Activated CD8-positive, alpha-beta memory T cell treated with anti-CD3 and anti-CD28 coated beads, Interleukin-2, amount 10 ng/mL, durations not matched to agents 7 days and 5 days (primary cell): ENCODE data around the gene AKR1E2. TPM values are rescaled to one million over a fixed set of nuclear protein-coding genes. Genes with fewer than 3 reads are reported as not detected.

ENCODE experiments used
- ATAC-seq: fragments of 150-1000 bp; cut with Tn5 transposase; one replicate; pipeline ENCODE4 v1.10.0; 2021; ENCODE audit warnings: moderate library complexity
- CTCF ChIA-PET: fragments of 350-600 bp; sonication (Branson Sonifier 250); formaldehyde crosslinking; loops from one replicate; lab custom pipeline; 2021; ENCODE audit warnings: antibody characterized with exemption; lab: Charles Lee
- DNase-seq: peaks from one replicate; pipeline ENCODE4 v3.0.0-alpha.2; 2020
- H3K27ac Mint-ChIP-seq: one replicate; pipeline ENCODE4 v1.8.0; 2021; ENCODE audit warnings: mild to moderate bottlenecking, mixed read lengths
- H3K27me3 Mint-ChIP-seq: one replicate; pipeline ENCODE4 v1.8.0; 2021; ENCODE audit warnings: mixed read lengths
- H3K36me3 Mint-ChIP-seq: one replicate; pipeline ENCODE4 v1.8.0; 2021; ENCODE audit warnings: mild to moderate bottlenecking, mixed read lengths
- H3K4me1 Mint-ChIP-seq: one replicate; pipeline ENCODE4 v1.8.0; 2021; ENCODE audit warnings: mixed read lengths
- H3K4me3 Mint-ChIP-seq: one replicate; pipeline ENCODE4 v1.8.0; 2021; ENCODE audit warnings: mild to moderate bottlenecking, moderate library complexity, mixed read lengths
- H3K9me3 Mint-ChIP-seq: one replicate; pipeline ENCODE4 v1.8.0; 2022; ENCODE audit warnings: low read depth, mixed read lengths
- total RNA-seq, 2 experiments: library from RNA; stranded (reverse); gene quantifications; one replicate each; pipeline ENCODE4 v1.2.3, GENCODE V29; 2021

Gene AKR1E2
- total RNA-seq, 2 experiments from 2014 or later: 2.5 to 3.1 TPM

GRCh38 chr10:4819707-4820106 is 6.3 kb upstream of the AKR1E2 start:
- no peaks in the 10 kb centered on the region for H3K9me3 Mint-ChIP-seq
- H3K4me3 Mint-ChIP-seq: no peak overlapping the region
- H3K27ac Mint-ChIP-seq: no peak overlapping the region
- ATAC-seq (no peak), DNase-seq (no peak)
- H3K27me3 Mint-ChIP-seq: peaks cover 49% of the 10 kb centered on the region
- H3K36me3 Mint-ChIP-seq: no peaks in the 10 kb centered on the region
- CTCF ChIA-PET: interaction anchor here (1.3 to 1.9 kb wide), 2 partner anchors 10 to 30 kb away, joined by 4 to 5 read pairs; no protein-coding TSS in a partner anchor
- H3K4me1 Mint-ChIP-seq: no peaks in the 10 kb centered on the region

GRCh38 chr10:4820804-4821401 is 5.1 kb upstream of the AKR1E2 start:
- Mint-ChIP-seq H3K36me3 (no peaks in the 10 kb centered on the region), H3K4me3 (no peak overlapping the region), H3K27ac (no peak overlapping the region), H3K4me1 (no peaks in the 10 kb centered on the region), H3K9me3 (no peaks in the 10 kb centered on the region), H3K27me3 (peaks cover 57% of the 10 kb centered on the region)
- CTCF ChIA-PET: interaction anchor here (1.9 kb wide), 1 partner anchor 9 kb away, joined by 4 read pairs; no protein-coding TSS in a partner anchor
- DNase-seq (no peak), ATAC-seq (no peak)

DNA sequence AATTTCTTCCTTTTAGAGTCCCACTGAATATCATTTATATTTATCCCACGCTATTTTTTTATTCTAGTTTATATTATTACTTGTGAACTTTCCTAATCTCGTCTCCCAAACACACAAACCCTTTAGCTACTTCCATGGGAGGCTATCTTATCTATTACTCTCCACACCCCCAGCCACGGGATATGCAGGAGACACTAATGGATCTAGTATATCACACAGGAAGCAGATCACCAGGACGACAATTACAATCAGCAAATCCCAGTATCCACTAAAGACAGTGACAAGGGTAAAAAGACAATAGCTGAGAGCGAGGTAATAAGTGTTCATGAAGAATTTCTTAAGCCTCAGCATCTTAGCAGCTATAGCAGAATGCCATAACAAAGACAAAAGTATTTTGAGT is 3.8 kb upstream of the AKR1E2 start:
- H3K27me3 Mint-ChIP-seq: peaks cover 64% of the 10 kb centered on the region
- no peaks in the 10 kb centered on the region for H3K36me3 Mint-ChIP-seq
- DNase-seq: no peak
- no peak overlapping the region for H3K4me3 Mint-ChIP-seq
- ATAC-seq: no peak
- H3K9me3 Mint-ChIP-seq: no peaks in the 10 kb centered on the region
- CTCF ChIA-PET: interaction anchor here (1.3 kb wide), 1 partner anchor 9 kb away, joined by 3 read pairs; no protein-coding TSS in a partner anchor
- no peak overlapping the region for H3K27ac Mint-ChIP-seq
- H3K4me1 Mint-ChIP-seq: peaks cover 5% of the 10 kb centered on the region

DNA sequence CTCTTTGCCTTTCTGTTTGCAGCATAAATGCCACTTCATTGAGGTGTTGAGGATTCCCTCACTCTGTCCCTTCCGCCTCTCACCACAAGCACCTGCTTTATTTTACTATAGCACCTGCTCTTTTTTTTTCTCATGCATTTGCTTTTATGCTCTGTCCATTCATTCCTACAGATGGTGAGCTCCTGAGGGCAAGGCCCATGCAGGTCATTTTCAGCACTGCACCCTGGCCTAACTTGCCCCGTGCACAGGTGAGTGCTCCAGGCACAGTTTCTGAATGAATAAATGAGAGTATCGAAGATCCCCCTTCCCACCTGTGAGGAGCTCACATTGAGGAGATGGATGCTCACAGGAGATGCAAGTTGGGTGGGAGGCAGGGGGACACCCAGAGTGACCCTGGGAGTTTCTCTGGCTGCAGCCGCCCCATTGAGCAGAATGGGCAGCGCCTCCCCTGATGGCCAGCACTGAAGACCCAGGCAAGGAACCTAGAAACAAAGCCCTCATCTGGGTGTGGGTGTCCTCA is 1.2 kb upstream of the AKR1E2 start:
- Mint-ChIP-seq H3K27ac (no peak overlapping the region), H3K4me3 (no peak overlapping the region), H3K4me1 (peaks cover 5% of the 10 kb centered on the region), H3K27me3 (peaks cover 75% of the 10 kb centered on the region), H3K36me3 (no peaks in the 10 kb centered on the region), H3K9me3 (no peaks in the 10 kb centered on the region)
- ATAC-seq (no peak), DNase-seq (no peak)
- CTCF ChIA-PET: interaction anchor here (1.4 kb wide), 1 partner anchor 10 kb away, joined by 6 read pairs; no protein-coding TSS in a partner anchor

GRCh38 chr10:4825456-4825867 is 545 bp upstream of the AKR1E2 start:
- peaks cover 77% of the 10 kb centered on the region for H3K27me3 Mint-ChIP-seq
- H3K9me3 Mint-ChIP-seq: no peaks in the 10 kb centered on the region
- no peak overlapping the region for H3K27ac Mint-ChIP-seq
- H3K4me3 Mint-ChIP-seq: peak overlapping the region; percentile 41
- CTCF ChIA-PET: interaction anchor here (1.4 to 2.3 kb wide), 3 partner anchors 10 to 24 kb away, joined by 6 to 13 read pairs (median 11); no protein-coding TSS in a partner anchor
- no peaks in the 10 kb centered on the region for H3K36me3 Mint-ChIP-seq
- H3K4me1 Mint-ChIP-seq: peaks cover 5% of the 10 kb centered on the region
- ATAC-seq (no peak), DNase-seq (no peak)

GRCh38 chr10:4826792-4827324 is 851 bp downstream of the AKR1E2 start:
- DNase-seq: no peak
- no peak overlapping the region for H3K27ac Mint-ChIP-seq
- H3K9me3 Mint-ChIP-seq: no peaks in the 10 kb centered on the region
- peak overlapping the region; percentile 56 for H3K4me3 Mint-ChIP-seq
- ATAC-seq: no peak
- no peaks in the 10 kb centered on the region for H3K36me3 Mint-ChIP-seq
- peaks cover 5% of the 10 kb centered on the region for H3K4me1 Mint-ChIP-seq
- CTCF ChIA-PET: interaction anchor here (0.7 to 2.3 kb wide), 5 partner anchors 10 to 778 kb away, joined by 3 to 13 read pairs (median 6); no protein-coding TSS in a partner anchor
- H3K27me3 Mint-ChIP-seq: peaks cover 68% of the 10 kb centered on the region

DNA sequence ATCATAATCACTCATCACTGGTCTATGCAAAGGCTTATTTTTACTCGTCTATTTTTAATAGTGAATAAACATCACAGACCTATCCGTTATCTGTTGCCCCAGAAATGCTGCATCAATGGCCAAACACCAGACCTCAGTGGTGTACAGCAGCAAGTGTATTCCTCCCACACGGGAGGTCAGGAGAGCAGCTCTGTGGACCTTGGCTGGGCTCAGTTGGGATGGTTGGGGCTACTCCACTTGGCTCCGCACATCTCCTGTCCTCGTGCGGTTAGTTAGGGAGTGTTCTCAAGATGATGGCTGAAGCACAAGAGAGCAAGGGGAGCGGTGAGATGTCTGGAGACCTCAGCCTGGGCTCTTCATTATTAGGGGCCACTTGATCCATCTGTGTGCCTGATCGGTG is 2.0 kb downstream of the AKR1E2 start:
- ATAC-seq (no peak), DNase-seq (no peak)
- H3K4me1 Mint-ChIP-seq: peaks cover 5% of the 10 kb centered on the region
- H3K27ac Mint-ChIP-seq: no peak overlapping the region
- no peaks in the 10 kb centered on the region for H3K9me3 Mint-ChIP-seq
- H3K36me3 Mint-ChIP-seq: no peaks in the 10 kb centered on the region
- H3K4me3 Mint-ChIP-seq: no peak overlapping the region
- H3K27me3 Mint-ChIP-seq: peaks cover 61% of the 10 kb centered on the region
- CTCF ChIA-PET: interaction anchor here (1.3 kb wide), 1 partner anchor 20 kb away, joined by 3 read pairs; no protein-coding TSS in a partner anchor

- no peaks in the 10 kb centered on the region for H3K36me3 Mint-ChIP-seq
- H3K27ac Mint-ChIP-seq: no peak overlapping the region
- H3K4me1 Mint-ChIP-seq: peaks cover 11% of the 10 kb centered on the region
- DNase-seq (no peak), ATAC-seq (no peak)
- CTCF ChIA-PET: interaction anchor here (1.1 to 2.0 kb wide), 3 partner anchors 11 to 793 kb away, joined by 3 to 8 read pairs (median 4); no protein-coding TSS in a partner anchor
- H3K4me3 Mint-ChIP-seq: no peak overlapping the region
- H3K27me3 Mint-ChIP-seq: peaks cover 47% of the 10 kb centered on the region
- H3K9me3 Mint-ChIP-seq: no peaks in the 10 kb centered on the region
Observed at GRCh38 chr10:4830551-4830950, 4.5 kb downstream of the AKR1E2 start.

DNA sequence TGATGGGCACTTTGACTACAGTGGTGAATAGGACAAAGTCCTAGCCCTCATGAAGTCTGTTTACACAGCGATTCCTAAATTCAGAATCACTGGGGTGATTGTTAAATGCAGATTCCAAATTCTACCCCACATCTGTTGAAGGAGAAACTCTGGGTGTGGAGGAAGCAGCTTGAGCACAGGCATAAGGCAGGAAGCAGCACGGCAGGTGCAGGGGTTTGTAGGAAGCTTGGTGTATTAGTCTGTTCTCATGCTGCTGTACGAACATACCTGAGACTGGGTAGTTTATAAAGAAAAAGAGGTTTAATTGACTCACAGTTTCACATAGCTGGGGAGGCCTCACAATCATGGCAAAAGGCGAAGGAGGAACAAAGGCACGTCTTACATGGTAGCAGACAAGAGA is 5.1 kb downstream of the AKR1E2 start:
- H3K4me3 Mint-ChIP-seq: no peak overlapping the region
- CTCF ChIA-PET: interaction anchor here (2.0 to 11.7 kb wide), 2 partner anchors 16 to 19 kb away, joined by 8 to 76 read pairs; no protein-coding TSS in a partner anchor
- ATAC-seq (no peak), DNase-seq (no peak)
- H3K9me3 Mint-ChIP-seq: no peaks in the 10 kb centered on the region
- peaks cover 15% of the 10 kb centered on the region for H3K4me1 Mint-ChIP-seq
- no peak overlapping the region for H3K27ac Mint-ChIP-seq
- H3K36me3 Mint-ChIP-seq: no peaks in the 10 kb centered on the region
- H3K27me3 Mint-ChIP-seq: peaks cover 42% of the 10 kb centered on the region

- H3K27ac Mint-ChIP-seq: no peak overlapping the region
- no peak for ATAC-seq
- H3K27me3 Mint-ChIP-seq: peaks cover 24% of the 10 kb centered on the region
- no peak overlapping the region for H3K4me3 Mint-ChIP-seq
- H3K36me3 Mint-ChIP-seq: no peaks in the 10 kb centered on the region
- H3K9me3 Mint-ChIP-seq: no peaks in the 10 kb centered on the region
- no peak for DNase-seq
- CTCF ChIA-PET: interaction anchor here (11.7 kb wide), 1 partner anchor 17 kb away, joined by 76 read pairs; no protein-coding TSS in a partner anchor
- H3K4me1 Mint-ChIP-seq: peaks cover 15% of the 10 kb centered on the region
Observed at GRCh38 chr10:4833286-4833685, 7.3 kb downstream of the AKR1E2 start.

DNA sequence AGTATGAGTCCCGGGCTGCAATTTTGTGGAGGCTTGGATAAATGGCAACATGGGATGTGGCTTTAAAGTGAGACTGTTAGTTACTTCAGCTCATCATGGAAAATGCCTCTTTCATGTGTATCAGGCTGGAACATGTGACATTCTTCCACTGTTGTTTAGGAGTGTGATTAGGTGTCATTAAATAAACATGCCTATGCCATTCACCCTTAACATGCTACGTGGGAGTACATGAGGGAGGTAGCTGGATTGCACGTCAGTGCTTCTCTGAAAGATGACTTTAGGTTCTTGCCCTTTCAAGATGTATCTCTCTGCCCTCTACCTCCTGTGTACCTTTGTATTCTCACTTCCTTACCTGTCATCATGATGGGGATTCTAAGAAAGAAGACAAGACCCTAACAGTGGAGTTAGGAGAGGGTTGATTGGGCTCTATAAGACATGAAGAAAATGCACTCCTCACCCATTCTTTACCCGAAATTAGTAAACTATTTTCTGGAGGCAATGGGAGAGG is 8.9 kb downstream of the AKR1E2 start:
- Mint-ChIP-seq H3K27ac (no peak overlapping the region), H3K4me3 (no peak overlapping the region), H3K36me3 (no peaks in the 10 kb centered on the region), H3K9me3 (no peaks in the 10 kb centered on the region), H3K27me3 (peaks cover 9% of the 10 kb centered on the region), H3K4me1 (peaks cover 15% of the 10 kb centered on the region)
- DNase-seq (no peak), ATAC-seq (no peak)
- CTCF ChIA-PET: interaction anchor here (0.7 to 11.7 kb wide), 2 partner anchors 15 to 22 kb away, joined by 3 to 76 read pairs; no protein-coding TSS in a partner anchor

- no peaks in the 10 kb centered on the region for H3K9me3 Mint-ChIP-seq
- ATAC-seq (peak; percentile 39), DNase-seq (no peak)
- H3K4me3 Mint-ChIP-seq: no peak overlapping the region
- no peaks in the 10 kb centered on the region for H3K36me3 Mint-ChIP-seq
- H3K4me1 Mint-ChIP-seq: peaks cover 15% of the 10 kb centered on the region
- H3K27ac Mint-ChIP-seq: peak overlapping the region; percentile 57
- CTCF ChIA-PET: interaction anchor here (11.7 kb wide), 1 partner anchor 15 kb away, joined by 76 read pairs; no protein-coding TSS in a partner anchor
- peaks cover 3% of the 10 kb centered on the region for H3K27me3 Mint-ChIP-seq
Observed at GRCh38 chr10:4835494-4835918, 9.5 kb downstream of the AKR1E2 start.

GRCh38 chr10:4836416-4836969 is 10.5 kb downstream of the AKR1E2 start:
- H3K4me1 Mint-ChIP-seq: peaks cover 15% of the 10 kb centered on the region
- H3K4me3 Mint-ChIP-seq: no peak overlapping the region
- no peaks in the 10 kb centered on the region for H3K9me3 Mint-ChIP-seq
- no peak overlapping the region for H3K27ac Mint-ChIP-seq
- no peaks in the 10 kb centered on the region for H3K27me3 Mint-ChIP-seq
- CTCF ChIA-PET: interaction anchor here (0.9 to 11.7 kb wide), 5 partner anchors 10 to 579 kb away, joined by 3 to 76 read pairs (median 6); partner anchors contain the start of gene AKR1E2
- DNase-seq: no peak
- no peaks in the 10 kb centered on the region for H3K36me3 Mint-ChIP-seq
- no peak for ATAC-seq
